Measurements from ENCODE around the gene APRT.
"Not testable (repeated sequence)": the region's sequence is repeated elsewhere in the genome, so short reads cannot be mapped to it uniquely, and the experiment has no call there.

Gene APRT

DNA sequence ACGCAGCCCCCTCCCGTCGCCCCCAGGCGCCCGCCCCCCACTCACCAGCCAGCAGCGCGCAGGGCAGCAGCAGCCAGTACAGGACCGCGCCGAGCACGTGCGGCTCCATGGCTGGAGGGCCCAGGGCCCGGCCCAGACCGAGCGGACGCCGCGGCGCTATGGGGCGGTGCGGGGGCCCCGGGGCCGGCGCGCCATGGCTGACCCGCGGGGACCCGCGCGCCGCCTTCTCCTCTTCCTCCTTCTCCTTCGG, 26.9 kb downstream of the APRT start:
- DNase-seq, result no peak

DNA sequence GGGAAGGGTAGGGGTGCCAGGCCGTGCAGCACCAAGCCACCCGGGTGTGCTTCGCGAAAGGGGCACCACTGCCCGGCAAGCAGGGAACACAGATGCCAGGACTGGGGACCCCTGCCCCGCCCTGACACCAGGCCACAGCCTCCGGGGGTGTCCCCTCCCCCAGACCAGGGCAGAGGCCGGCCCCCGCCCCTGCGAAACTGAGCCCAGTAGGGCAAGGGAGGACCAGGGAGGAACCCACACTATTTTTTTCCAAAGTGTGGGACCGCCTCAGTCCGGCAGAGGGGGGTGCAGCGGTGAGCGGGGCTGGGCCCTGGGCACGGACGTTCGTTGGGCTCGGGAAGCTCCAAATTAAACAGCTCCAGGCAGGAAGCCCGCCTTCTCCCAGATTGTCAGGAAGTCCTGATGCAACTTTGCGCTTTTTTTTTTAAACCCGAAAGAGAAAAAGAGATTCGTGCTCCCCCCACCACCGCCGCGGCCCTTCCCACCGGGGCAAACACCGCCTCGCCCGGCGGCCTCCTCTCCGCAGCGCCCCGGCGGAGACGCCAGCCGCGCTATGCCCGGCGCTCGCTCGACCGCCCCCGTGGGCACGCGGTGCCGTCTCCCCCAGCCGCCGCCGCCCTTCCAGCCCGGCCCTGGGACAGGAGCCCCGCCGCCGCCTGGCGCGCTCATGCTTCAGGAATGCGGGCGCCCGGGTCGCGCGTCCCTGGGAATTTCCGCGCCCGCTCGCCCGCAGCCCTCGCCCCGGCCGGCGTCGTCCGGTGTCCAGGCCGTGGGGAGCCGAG, 27.5 kb downstream of the APRT start:
- peak in 1 of 2 experiments; percentile 48 for DNase-seq

DNA sequence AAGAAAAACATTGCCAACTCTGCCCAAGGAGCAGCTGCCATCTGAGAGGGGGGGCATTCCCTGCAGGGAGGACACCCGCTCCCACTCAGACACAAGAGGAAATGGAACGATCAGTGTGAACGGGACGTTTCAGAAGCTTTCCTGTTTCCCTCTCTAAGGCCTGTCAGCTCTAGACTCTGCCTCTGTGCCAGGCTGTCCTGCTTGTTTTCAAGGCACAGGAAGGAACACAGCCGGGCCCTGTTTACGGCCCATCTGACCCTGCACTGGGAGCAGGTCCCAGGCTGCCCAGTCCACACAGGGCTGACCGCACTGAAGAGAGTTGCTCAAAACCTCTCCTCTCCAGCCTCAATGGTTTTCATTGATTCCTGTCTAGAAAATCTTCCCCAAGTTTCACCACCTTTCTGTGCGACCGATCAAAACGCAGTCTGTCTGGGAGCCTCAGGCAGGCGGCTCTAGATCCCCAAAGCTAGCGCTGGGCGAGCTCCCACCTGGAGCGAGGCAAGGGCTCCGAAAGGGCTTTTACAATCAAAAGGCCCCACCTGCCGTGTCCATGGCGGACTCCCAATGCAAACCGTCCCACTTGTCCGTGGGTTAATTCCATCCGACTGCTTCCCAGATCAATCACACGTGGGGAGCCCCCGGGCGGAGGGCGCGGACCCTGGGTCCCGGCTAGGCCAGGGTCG, 28.2 kb downstream of the APRT start:
- DNase-seq, result peak in 1 of 2 experiments; percentile 34

- no peak for DNase-seq
Measured at GRCh38 chr16:88782454-88783390, 29.0 kb downstream of the APRT start.

DNA sequence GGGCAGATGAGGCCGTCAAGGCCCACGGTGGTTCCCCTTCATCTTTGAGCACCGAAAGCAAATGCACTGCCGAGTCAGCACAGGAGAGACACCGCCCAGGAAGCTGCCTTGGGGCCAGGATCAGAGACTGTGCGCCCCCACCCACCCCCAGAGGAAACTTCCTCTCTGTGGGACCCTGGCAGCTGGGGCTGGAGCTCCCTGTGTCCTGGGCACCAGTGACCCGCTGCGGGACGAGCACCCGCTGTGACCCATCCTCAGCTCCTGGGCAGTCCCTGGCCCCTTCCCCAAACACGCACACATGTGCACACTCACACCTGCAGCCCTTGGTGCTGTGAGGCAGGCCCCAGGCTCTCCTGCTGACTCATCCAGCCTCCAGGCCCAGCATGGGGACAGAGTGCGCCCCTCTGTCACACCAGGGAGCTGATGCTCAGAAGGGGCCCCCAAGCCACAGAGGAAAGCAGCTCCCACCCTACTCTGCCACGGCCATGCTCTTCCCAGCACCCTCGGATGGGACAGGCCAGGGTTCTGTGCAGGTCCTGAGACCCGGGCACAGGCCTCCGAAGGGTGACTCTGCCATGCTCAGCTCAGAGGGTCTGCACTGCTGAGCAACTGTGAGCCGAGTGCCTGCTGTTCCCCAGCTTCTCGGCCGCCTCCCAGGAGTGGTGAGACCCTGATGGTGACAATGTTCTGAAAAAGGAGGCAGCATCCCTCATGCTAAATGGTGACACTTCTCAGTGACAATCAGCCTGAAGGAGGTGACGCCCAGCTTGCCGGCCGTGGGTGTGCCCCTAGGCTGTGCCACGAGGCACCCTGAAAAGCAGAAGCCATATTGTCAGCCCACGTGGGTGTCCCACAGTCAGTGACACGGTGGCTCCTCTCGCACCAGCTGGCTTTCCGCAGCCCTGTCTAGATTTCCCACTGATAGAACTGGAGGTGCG, 30.3 kb downstream of the APRT start:
- no peak for DNase-seq

DNA sequence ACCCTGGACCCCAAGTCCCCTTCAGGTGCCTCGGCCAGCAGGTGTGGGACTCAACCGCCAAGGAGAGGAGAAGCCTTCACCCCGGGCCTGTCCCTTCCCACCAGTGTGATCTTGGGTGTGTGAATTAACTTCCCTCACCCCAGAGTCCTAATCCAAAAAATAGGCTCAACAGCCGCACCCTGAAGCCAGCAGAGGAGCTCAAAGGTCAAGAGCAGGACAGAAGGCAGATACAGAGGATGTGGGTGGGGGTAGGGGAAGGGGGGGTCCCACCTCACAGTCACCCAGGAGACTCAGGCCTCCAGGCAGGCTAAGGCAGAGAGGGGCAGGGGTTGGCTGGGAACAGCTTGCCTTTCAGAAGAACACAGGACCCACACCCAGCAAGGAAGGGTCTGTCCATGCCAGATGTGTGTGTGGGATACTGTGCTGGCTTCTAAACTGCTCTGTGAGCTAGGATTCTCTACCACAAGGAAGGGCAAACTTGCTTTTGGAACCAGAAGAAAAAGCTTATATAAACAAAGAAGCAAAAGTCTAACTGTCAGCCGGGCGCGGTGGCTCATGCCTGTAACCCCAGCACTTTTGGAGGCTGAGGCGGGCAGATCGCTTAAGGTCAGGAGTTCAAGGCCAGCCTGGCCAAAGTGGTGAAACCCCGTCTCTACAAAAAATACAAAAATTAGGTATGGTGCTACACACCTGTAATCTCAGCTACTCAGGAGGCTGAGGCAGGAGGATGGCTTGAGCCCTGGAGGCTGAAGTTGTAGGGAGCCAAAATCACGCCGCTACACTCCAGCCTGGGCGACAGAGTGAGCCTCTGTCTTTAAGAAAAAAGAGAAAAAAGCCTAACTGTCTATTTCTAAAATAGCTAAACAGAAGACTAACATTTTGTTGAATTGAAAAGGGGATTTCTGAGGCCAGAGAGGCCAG, 31.3 kb downstream of the APRT start:
- no peak for DNase-seq

DNA sequence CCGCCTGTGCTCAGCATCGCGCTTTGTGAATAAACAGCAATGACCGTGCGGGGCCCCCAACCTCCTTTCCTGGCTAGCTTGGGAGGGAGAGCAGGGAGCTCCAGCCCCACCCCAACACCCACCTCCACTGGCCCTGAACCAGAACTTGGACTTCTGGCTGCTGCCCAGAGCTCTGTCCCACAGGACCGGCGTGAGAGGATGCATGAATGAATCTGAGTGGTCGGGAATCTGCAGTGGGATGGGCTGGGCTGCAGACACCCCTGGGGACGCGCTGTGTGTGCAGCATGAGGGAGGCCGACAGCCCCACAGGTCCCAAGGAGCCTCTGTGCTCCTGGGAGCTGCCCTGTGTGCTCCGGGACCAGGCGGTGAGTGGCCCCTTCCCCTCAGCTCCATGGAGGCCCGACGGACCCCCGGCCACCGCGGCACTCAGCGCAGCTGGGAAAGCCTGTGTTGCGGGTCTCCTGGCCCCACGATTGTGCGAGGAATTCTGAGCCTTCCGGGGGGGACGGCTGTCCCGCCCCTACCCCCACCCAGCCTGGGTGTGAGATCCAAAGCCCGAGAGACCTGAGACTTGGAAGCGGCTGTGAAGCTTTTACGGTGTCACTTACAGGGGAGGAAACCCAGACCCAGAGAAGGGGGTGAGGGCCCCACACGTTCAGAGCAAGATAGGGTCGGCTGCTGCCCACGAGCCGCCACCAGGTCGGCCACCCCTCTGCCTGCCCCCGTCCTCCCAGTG, 32.2 kb downstream of the APRT start:
- DNase-seq, result no peak

DNA sequence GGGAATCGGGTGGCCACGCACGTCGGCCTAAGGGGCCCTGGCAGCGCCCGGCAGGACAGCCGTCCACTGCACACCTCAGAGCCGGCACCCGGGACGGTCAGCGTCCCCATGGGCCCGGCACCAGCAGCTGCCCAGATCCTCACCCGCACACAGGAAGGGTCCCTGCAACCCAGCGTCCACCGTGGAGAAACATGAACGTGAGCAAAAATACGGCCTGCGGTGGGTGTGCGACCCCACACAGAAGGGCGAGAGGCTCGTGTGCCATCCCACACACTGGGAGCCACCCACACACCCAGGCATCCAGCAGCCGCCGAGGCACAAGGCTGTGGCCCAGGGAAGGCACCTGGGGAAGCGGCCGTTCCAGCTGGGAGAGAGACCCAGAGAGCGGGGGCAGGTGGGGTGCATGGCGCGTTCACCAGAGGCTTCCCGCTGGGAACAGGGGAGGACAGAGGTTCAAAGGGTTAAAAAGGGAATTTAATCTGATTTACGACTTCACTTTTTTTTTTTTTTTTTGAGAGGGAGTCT, 33.1 kb downstream of the APRT start:
- DNase-seq, result no peak

- DNase-seq, result no peak
Measured at GRCh38 chr16:88778271-88778525, 33.5 kb downstream of the APRT start.

GRCh38 chr16:88777471-88778270, 34.1 kb downstream of the APRT start:
- DNase-seq, result no peak

GRCh38 chr16:88775825-88776224, 35.9 kb downstream of the APRT start:
- no peak for DNase-seq

DNA sequence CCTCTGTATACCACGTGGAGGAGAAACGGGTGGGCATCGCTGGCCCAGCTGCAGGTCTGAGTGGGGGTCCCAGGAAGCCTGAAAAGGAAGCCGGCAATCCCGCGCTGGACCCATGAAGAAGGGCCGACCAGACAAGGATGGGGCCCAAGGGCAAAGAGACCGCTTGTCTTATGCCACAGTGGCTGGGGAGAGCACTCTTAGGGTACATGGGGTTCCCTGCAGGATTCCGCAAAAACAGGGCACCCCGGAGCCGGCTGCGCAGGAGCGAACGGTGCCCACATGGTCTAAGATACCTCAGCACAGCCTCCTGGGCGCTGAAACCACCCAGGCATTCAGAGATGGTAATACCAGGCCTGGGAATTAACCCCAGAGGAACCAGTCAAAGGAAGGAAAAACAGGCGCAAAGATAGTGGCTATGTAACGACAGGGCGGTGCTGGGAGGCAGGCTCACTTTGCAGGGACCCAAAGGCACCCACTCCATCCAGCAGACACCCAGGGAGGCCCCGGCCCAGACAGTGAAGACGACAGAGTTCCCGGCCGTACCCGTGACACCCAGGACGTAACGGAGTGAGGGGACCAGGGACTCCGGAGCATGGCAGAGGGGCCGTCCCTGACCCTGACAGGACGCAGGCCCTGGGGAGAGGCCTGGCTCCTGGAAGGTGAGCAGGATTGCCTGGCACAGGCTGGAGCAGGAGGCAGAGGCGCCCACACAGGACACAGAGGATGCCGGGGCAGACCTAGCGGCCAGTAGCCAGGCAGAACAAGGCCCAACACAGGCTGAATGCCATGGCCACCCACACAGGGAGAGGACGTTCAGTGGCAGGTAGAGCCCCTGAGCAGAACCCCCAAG, 37.0 kb downstream of the APRT start:
- DNase-seq, result no peak

- DNase-seq, result peak in 1 of 2 experiments; percentile 11
Measured at GRCh38 chr16:88773812-88774291, 37.9 kb downstream of the APRT start.

GRCh38 chr16:88772871-88773811, 38.6 kb downstream of the APRT start:
- no peak for DNase-seq

DNA sequence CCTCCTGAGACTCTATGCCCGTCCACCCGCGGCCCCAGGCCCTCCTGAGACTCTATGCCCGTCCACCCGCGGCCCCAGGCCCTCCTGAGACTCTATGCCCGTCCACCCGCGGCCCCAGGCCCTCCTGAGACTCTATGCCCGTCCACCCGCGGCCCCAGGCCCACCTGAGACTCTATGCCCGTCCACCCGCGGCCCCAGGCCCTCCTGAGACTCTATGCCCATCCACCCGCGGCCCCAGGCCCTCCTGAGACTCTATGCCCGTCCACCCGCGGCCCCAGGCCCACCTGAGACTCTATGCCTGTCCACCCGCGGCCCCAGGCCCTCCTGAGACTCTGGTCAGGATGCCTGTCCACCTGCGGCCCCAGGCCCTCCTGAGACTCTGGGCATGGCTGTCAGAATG, 39.9 kb downstream of the APRT start:
- not testable (repeated sequence) for DNase-seq

DNA sequence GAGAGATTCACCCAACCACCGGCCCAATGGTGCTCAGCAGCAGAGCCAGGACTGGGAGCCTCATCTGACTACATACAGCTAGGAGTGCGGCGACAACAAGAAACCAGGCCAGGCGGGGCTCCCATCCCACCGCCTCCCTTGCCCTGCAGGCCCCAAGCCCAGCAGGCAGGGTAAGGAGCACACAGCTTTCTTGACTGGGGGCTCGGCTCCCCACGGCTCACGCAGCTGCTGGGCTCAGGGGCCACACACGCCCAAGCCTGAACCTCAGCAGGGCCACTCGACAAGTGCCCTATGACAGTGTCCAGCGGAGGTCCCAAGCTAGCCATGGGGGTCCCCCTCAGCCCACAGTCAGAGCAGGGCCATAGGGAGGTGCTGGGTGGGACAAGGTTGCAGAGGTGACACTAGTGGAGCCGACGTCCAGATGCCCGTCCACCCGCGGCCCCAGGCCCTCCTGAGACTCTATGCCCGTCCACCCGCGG, 40.4 kb downstream of the APRT start:
- no peak for DNase-seq
